Adrenal gland (tissue), 5 donors: ENCODE data around the gene SERGEF.

Experiments
- POLR2A ChIP-seq, 2 donors: fragments of 450-650 bp; IDR thresholded peaks; one replicate each; pipeline ENCODE4 v1.6.1; 2017; ENCODE audit warnings: antibody characterized with exemption in 2 of 2, mild to moderate bottlenecking in 2 of 2, moderate library complexity in 1 of 2
- TF ChIP-seq, protein P1 (sequence below), 6 experiments: fragments of 450-650 bp in 4 of 6; fragments of 200-600 bp in 2 of 6; sonication (generic) in 1 of 6; IDR thresholded peaks; 1 replicate in 5 of 6; 2 replicates in 1 of 6; pipeline versions ENCODE4 v1.5.1 to v1.8.0; 2016 to 2021; ENCODE audit warnings: antibody characterized with exemption in 6 of 6, mild to moderate bottlenecking in 2 of 6, moderate library complexity in 1 of 6
- donor health status: DM: no; HTN: no; CAD: no.

DNA sequence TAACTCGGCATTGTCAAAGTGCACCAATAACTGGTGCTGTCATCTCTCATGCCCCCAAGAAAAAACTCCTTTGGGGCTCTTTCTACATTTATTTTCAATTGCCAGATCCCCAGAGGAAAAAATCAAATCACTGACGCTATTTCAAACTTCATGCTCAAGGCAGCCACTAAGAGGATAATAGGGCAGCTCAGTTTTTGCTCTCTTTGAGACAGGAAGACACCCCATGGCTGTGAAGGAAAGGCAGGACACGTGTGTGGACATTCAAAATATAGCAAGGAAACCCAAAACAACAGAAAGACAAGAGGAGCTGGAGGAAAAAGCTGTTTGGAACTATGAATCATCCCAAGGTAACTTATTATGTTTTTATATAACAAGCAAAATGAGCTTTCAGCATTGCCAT lies 83.7 kb downstream of the SERGEF start:
- TF ChIP-seq, protein P1, sequence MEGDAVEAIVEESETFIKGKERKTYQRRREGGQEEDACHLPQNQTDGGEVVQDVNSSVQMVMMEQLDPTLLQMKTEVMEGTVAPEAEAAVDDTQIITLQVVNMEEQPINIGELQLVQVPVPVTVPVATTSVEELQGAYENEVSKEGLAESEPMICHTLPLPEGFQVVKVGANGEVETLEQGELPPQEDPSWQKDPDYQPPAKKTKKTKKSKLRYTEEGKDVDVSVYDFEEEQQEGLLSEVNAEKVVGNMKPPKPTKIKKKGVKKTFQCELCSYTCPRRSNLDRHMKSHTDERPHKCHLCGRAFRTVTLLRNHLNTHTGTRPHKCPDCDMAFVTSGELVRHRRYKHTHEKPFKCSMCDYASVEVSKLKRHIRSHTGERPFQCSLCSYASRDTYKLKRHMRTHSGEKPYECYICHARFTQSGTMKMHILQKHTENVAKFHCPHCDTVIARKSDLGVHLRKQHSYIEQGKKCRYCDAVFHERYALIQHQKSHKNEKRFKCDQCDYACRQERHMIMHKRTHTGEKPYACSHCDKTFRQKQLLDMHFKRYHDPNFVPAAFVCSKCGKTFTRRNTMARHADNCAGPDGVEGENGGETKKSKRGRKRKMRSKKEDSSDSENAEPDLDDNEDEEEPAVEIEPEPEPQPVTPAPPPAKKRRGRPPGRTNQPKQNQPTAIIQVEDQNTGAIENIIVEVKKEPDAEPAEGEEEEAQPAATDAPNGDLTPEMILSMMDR (IDR thresholded peaks at IDR 0.05) = no peak
- TF ChIP-seq POLR2A (IDR thresholded peaks at IDR 0.05) = no peak
